ENCODE results near the gene MSANTD7.

GRCh38 chr10:14844948-14845347 is 6.8 kb downstream of the MSANTD7 start:
- TF ChIP-seq POU2F2 (IDR thresholded peaks at IDR 0.05; ENCODE audit: borderline replicate concordance, low read depth, low read length) (no peak), ELK1 (IDR thresholded peaks at IDR 0.05; ENCODE audit: low read depth, low read length) (no peak), POLR2AphosphoS2 (IDR thresholded peaks at IDR 0.05; ENCODE audit: low read depth, low read length) (no peak), GABPA (IDR thresholded peaks at IDR 0.05; ENCODE audit: low read depth) (no peak), JUND (IDR thresholded peaks at IDR 0.05; ENCODE audit: low read depth, low read length) (no peak), POLR2AphosphoS5 (IDR thresholded peaks at IDR 0.05; ENCODE audit: low read length) (no peak), CTCF (IDR thresholded peaks at IDR 0.05 in 2 of 3, conservative IDR thresholded peaks at IDR 0.05 in 1 of 3; ENCODE audit: control insufficient read depth in 2 of 3, extremely low read depth in 1 of 3, insufficient read depth in 1 of 3, low read depth in 3 of 3, low read length in 3 of 3) (no peak)

Data from GM12878 (cell line).